Prostate gland (tissue), 2 donors: ENCODE measurements around the gene NSF. TPM values are rescaled to one million over a fixed set of nuclear protein-coding genes. Genes with fewer than 3 reads are reported as not detected.
"Not testable (repeated sequence)": the region's sequence is repeated elsewhere in the genome, so short reads cannot be mapped to it uniquely, and the experiment has no call there.

Experiments used
- DNase-seq: peaks from one replicate; pipeline ENCODE4 v3.0.0-alpha.2; 2019; ENCODE audit warnings: low spot score
- H3K27ac ChIP-seq, 2 donors: fragments of 200-600 bp; sonication (generic); 2 replicates each; pipeline ENCODE4 v1.5.1; 2017 to 2019
- H3K27me3 ChIP-seq: fragments of 200-600 bp; sonication (generic); replicated peaks from 2 replicates; pipeline ENCODE4 v1.5.1; 2019; ENCODE audit not compliant: insufficient read depth
- H3K36me3 ChIP-seq, 2 donors: fragments of 200-600 bp; sonication (generic); 1 replicate in 1 of 2; 2 replicates in 1 of 2; pipeline versions ENCODE4 v1.5.1 to v1.8.1; 2017 to 2019
- H3K4me1 ChIP-seq: fragments of 200-600 bp; sonication (generic); replicated peaks from 2 replicates; pipeline ENCODE4 v1.5.1; 2019
- H3K4me3 ChIP-seq, 2 donors: fragments of 200-600 bp; sonication (generic); 2 replicates each; pipeline ENCODE4 v1.5.1; 2017 to 2019
- H3K9me3 ChIP-seq: fragments of 200-600 bp; sonication (generic); 2 replicates; pipeline ENCODE4 v1.5.1; 2017
- CTCF ChIP-seq, 4 experiments: fragments of 200-600 bp in 2 of 4; fragments of 450-650 bp in 2 of 4; sonication (generic) in 2 of 4; IDR thresholded peaks; 1 replicate in 3 of 4; 2 replicates in 1 of 4; pipeline ENCODE4 v1.5.1; 2016 to 2019; ENCODE audit warnings: antibody characterized with exemption in 4 of 4, mild to moderate bottlenecking in 2 of 4, moderate library complexity in 2 of 4
- POLR2A ChIP-seq: fragments of 450-650 bp; IDR thresholded peaks from one replicate; pipeline ENCODE4 v1.6.1; 2016; ENCODE audit warnings: antibody characterized with exemption, mild to moderate bottlenecking
- POLR2AphosphoS5 ChIP-seq: sonication (generic); formaldehyde crosslinking; IDR thresholded peaks from one replicate; pipeline ENCODE4 v1.6.1; 2017; ENCODE audit warnings: antibody characterized with exemption
- WGBS: methylation state at CpG from one replicate; pipeline ENCODE4 v1.1.5; 2018; 5-methylcytosine and 5-hydroxymethylcytosine counted together
- intact Hi-C: fragments of 100-400 bp; cut with DNase I; formaldehyde crosslinking; loops from one replicate; pipeline ENCODE4 v1.14.2; 2022
- total RNA-seq, 2 donors: library from RNA; depleted of rRNA; stranded (reverse); fragments of >200 nt; gene quantifications; one replicate each; pipeline ENCODE4 v1.1.0, GENCODE V29; 2016

NSF gene
- total RNA-seq, 2 donors from 2014 or later = 24.7 to 48.1 TPM

- TF ChIP-seq POLR2AphosphoS5 (no peak), POLR2A (no peak), CTCF (IDR thresholded peaks at IDR 0.05) (no peak)
- Histone ChIP-seq H3K4me1 (peaks cover 3% of the 10 kb centered on the region), H3K36me3 (no peaks in the 10 kb centered on the region), H3K9me3 (no peaks in the 10 kb centered on the region), H3K27me3 (no peaks in the 10 kb centered on the region), H3K27ac (no peak overlapping the region), H3K4me3 (no peak overlapping the region)
- WGBS = 90% methylated on average over 2 of the region's 2 CpGs
- intact Hi-C loops = no loop called here
- DNase-seq = no peak
Measured at GRCh38 chr17:46756861-46757260, 166.4 kb downstream of the NSF start.

GRCh38 chr17:46757588-46757987 is 167.1 kb downstream of the NSF start:
- H3K27ac ChIP-seq, H3K36me3 ChIP-seq, H3K4me3 ChIP-seq, H3K4me1 ChIP-seq, DNase-seq, H3K9me3 ChIP-seq, H3K27me3 ChIP-seq, intact Hi-C loops: not testable (repeated sequence)
- 79% methylated on average over 4 of the region's 4 CpGs for WGBS

- TF ChIP-seq POLR2A (no peak), POLR2AphosphoS5 (no peak), CTCF (IDR thresholded peaks at IDR 0.05) (no peak)
- 70% methylated on average over 5 of the region's 5 CpGs for WGBS
- intact Hi-C loops = no loop called here
Measured at GRCh38 chr17:46758614-46759013, 168.1 kb downstream of the NSF start.

GRCh38 chr17:46759141-46759540 is 168.7 kb downstream of the NSF start:
- H3K36me3 ChIP-seq = no peaks in the 10 kb centered on the region
- TF ChIP-seq CTCF (IDR thresholded peaks at IDR 0.05) (no peak), POLR2A (no peak), POLR2AphosphoS5 (no peak)
- H3K27me3 ChIP-seq = no peaks in the 10 kb centered on the region
- no peak overlapping the region for H3K27ac ChIP-seq
- DNase-seq = no peak
- intact Hi-C loops = no loop called here
- no peak overlapping the region for H3K4me3 ChIP-seq
- H3K9me3 ChIP-seq = no peaks in the 10 kb centered on the region
- H3K4me1 ChIP-seq = peaks cover 3% of the 10 kb centered on the region
- 50% methylated on average over 9 of the region's 9 CpGs for WGBS

More at GRCh38 chr17:46758614-46759013, 168.1 kb downstream of the NSF start:
- Histone ChIP-seq H3K36me3 (no peaks in the 10 kb centered on the region), H3K4me3 (no peak overlapping the region), H3K4me1 (peaks cover 3% of the 10 kb centered on the region), H3K9me3 (no peaks in the 10 kb centered on the region), H3K27ac (no peak overlapping the region), H3K27me3 (no peaks in the 10 kb centered on the region)
- no peak for DNase-seq

DNA sequence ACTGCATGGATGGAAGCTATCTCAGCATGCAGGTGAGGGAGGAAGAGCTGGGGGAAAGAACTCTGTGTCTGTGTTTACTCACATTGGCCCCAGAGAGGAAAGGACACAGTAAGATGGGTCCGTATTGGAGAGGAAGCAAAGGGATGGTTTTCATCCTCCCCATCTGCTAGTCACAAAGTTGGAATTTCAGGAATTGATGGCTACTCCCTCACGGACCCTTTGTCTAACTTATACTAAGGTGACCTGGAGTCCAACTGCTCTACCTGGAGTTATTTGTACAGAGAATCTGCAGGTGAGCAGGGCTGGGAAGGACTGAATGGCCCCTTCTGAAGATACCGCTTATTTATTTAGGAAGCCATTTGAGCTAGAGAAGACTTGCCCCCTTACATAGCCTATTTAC is 172.9 kb downstream of the NSF start:
- intact Hi-C loops = no loop called here
- Histone ChIP-seq H3K36me3 (no peaks in the 10 kb centered on the region), H3K27ac (no peak overlapping the region), H3K4me3 (no peak overlapping the region), H3K27me3 (no peaks in the 10 kb centered on the region), H3K4me1 (peaks cover 3% of the 10 kb centered on the region), H3K9me3 (no peaks in the 10 kb centered on the region)
- WGBS = 85% methylated on average over 3 of the region's 3 CpGs
- TF ChIP-seq POLR2A (no peak), POLR2AphosphoS5 (no peak), CTCF (IDR thresholded peaks at IDR 0.05) (no peak)
- no peak for DNase-seq
